Caco-2 (cell line): ENCODE data around the gene TAF1D. TPM values are rescaled to one million over a fixed set of nuclear protein-coding genes. Genes with fewer than 3 reads are reported as not detected.
"Not testable (repeated sequence)": the region's sequence is repeated elsewhere in the genome, so short reads cannot be mapped to it uniquely, and the experiment has no call there.

Experiments used
- BruUV-seq: library from RNA; stranded (reverse); fragments of 400-500 nt; replicated peaks from 2 replicates; lab custom pipeline; 2021; lab: Mats Ljungman, UMichigan
- CTCF ChIA-PET: fragments of 300-600 bp; sonication (Branson Sonifier 250); formaldehyde crosslinking; loops from one replicate; lab custom pipeline; 2022; ENCODE audit warnings: antibody characterized with exemption; lab: Charles Lee
- POLR2A ChIA-PET: fragments of 300-600 bp; sonication (Branson Sonifier 250); formaldehyde crosslinking; loops from one replicate; lab custom pipeline; 2022; ENCODE audit warnings: antibody characterized with exemption; lab: Charles Lee
- DNase-seq, 2 experiments: peaks; one replicate each; pipeline versions ENCODE4 v3.0.0 to v3.0.0-alpha.2; 2020 to 2022
- H3K27me3 ChIP-seq: replicated peaks from 2 replicates; pipeline ENCODE4 v1.6.0; 2011; ENCODE audit warnings: low read length; ENCODE audit not compliant: control insufficient read depth, insufficient read depth
- H3K36me3 ChIP-seq: 2 replicates; pipeline ENCODE4 v1.5.1; 2011; ENCODE audit warnings: low read length; ENCODE audit not compliant: control insufficient read depth, insufficient read depth
- H3K4me1 ChIP-seq: fragments of 250-450 bp; sonication (Bioruptor Pico); 2 replicates; pipeline ENCODE4 v1.5.1; 2020; ENCODE audit warnings: mild to moderate bottlenecking
- H3K4me3 ChIP-seq: 2 replicates; pipeline ENCODE4 v1.5.1; 2011; ENCODE audit warnings: low read depth, mild to moderate bottlenecking, control low read depth, low read length
- H3K9me3 ChIP-seq: fragments of 250-450 bp; sonication (Bioruptor Pico); 2 replicates; pipeline ENCODE4 v1.5.1; 2020; ENCODE audit warnings: mild to moderate bottlenecking, moderate library complexity
- H3K27ac Mint-ChIP-seq: one replicate; pipeline ENCODE4 v1.8.0; 2022; ENCODE audit warnings: mixed read lengths; ENCODE audit not compliant: unreplicated experiment
- H3K27me3 Mint-ChIP-seq: one replicate; pipeline ENCODE4 v1.8.0; 2022; ENCODE audit warnings: mixed read lengths; ENCODE audit not compliant: insufficient read depth, unreplicated experiment
- H3K36me3 Mint-ChIP-seq: one replicate; pipeline ENCODE4 v1.8.0; 2022; ENCODE audit warnings: mild to moderate bottlenecking, mixed read lengths; ENCODE audit not compliant: insufficient read depth, unreplicated experiment
- H3K4me1 Mint-ChIP-seq: one replicate; pipeline ENCODE4 v1.8.0; 2022; ENCODE audit warnings: low read depth, mixed read lengths; ENCODE audit not compliant: unreplicated experiment
- H3K4me3 Mint-ChIP-seq: one replicate; pipeline ENCODE4 v1.8.0; 2022; ENCODE audit warnings: mild to moderate bottlenecking, moderate library complexity, mixed read lengths; ENCODE audit not compliant: unreplicated experiment
- H3K9me3 Mint-ChIP-seq: one replicate; pipeline ENCODE4 v1.8.0; 2022; ENCODE audit warnings: mixed read lengths; ENCODE audit not compliant: unreplicated experiment
- intact Hi-C: fragments of 100-400 bp; cut with micrococcal nuclease; formaldehyde crosslinking; loops from one replicate; pipeline ENCODE4 v1.10.0; 2022; ENCODE audit not compliant: unreplicated experiment
- total RNA-seq: library from RNA; stranded (reverse); gene quantifications from 2 replicates; pipeline ENCODE4 v1.2.3, GENCODE V29; 2022
- TF ChIP-seq, protein P1 (sequence below), 2 experiments: fragments of 200-600 bp in 1 of 2; IDR thresholded peaks; 1 replicate in 1 of 2; 2 replicates in 1 of 2; pipeline versions ENCODE4 v1.5.1 to v1.8.0; 2011 to 2022; ENCODE audit warnings: antibody characterized with exemption in 1 of 2, control low read depth in 1 of 2, inconsistent platforms in 1 of 2, low read depth in 1 of 2, low read length in 1 of 2, mild to moderate bottlenecking in 1 of 2, moderate library complexity in 1 of 2; ENCODE audit not compliant: insufficient read depth in 1 of 2, severe bottlenecking in 1 of 2, unreplicated experiment in 1 of 2

The TAF1D gene
- total RNA-seq, 1 experiment from 2014 or later, result 354 TPM

DNA sequence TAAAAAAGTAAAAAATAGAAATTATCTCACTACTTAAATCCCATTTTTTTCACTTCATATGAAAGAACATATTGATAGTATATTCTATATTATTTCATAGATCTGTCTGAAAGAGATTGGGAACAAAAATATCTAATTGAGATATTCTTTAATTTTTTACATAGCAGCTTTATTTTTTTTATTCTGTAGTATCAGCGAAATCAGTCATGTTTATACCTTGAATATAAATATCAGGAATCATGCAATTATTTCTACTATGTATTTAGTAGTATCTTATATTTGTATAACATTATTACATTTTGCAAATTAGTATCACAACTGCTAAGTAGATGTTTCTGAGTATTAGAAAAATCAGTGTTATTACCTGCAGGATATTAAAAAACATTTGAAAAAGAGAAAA is 20.6 kb upstream of the TAF1D start:
- BruUV-seq, result no TSS peak
- H3K4me3 ChIP-seq, result no peak overlapping the region
- H3K27me3 ChIP-seq, result no peaks in the 10 kb centered on the region
- TF ChIP-seq, protein P1, sequence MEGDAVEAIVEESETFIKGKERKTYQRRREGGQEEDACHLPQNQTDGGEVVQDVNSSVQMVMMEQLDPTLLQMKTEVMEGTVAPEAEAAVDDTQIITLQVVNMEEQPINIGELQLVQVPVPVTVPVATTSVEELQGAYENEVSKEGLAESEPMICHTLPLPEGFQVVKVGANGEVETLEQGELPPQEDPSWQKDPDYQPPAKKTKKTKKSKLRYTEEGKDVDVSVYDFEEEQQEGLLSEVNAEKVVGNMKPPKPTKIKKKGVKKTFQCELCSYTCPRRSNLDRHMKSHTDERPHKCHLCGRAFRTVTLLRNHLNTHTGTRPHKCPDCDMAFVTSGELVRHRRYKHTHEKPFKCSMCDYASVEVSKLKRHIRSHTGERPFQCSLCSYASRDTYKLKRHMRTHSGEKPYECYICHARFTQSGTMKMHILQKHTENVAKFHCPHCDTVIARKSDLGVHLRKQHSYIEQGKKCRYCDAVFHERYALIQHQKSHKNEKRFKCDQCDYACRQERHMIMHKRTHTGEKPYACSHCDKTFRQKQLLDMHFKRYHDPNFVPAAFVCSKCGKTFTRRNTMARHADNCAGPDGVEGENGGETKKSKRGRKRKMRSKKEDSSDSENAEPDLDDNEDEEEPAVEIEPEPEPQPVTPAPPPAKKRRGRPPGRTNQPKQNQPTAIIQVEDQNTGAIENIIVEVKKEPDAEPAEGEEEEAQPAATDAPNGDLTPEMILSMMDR (IDR thresholded peaks at IDR 0.05; ENCODE audit: insufficient read depth in 1 of 2, low read depth in 1 of 2, low read length in 1 of 2, severe bottlenecking in 1 of 2, unreplicated experiment in 1 of 2), result no peak
- H3K4me1 ChIP-seq, result peaks cover 3% of the 10 kb centered on the region; the same call in 1 of the 2 replicates
- intact Hi-C loops, result no loop called here
- peaks cover 5% of the 10 kb centered on the region for H3K9me3 Mint-ChIP-seq
- H3K27ac Mint-ChIP-seq, result no peak overlapping the region
- no peaks in the 10 kb centered on the region for H3K27me3 Mint-ChIP-seq
- DNase-seq, result no peak
- H3K4me3 Mint-ChIP-seq, result no peak overlapping the region
- POLR2A ChIA-PET, result no interaction called here
- H3K4me1 Mint-ChIP-seq, result no peaks in the 10 kb centered on the region
- CTCF ChIA-PET, result interaction anchor here (1.1 kb wide), 1 partner anchor 22 kb away, joined by 4 read pairs; the partner anchor contains the start of gene MED17
- H3K9me3 ChIP-seq, result peaks cover 2% of the 10 kb centered on the region; the same call in 1 of the 2 replicates
- H3K36me3 Mint-ChIP-seq, result peaks cover 38% of the 10 kb centered on the region
- H3K36me3 ChIP-seq, result peaks cover 13% of the 10 kb centered on the region

DNA sequence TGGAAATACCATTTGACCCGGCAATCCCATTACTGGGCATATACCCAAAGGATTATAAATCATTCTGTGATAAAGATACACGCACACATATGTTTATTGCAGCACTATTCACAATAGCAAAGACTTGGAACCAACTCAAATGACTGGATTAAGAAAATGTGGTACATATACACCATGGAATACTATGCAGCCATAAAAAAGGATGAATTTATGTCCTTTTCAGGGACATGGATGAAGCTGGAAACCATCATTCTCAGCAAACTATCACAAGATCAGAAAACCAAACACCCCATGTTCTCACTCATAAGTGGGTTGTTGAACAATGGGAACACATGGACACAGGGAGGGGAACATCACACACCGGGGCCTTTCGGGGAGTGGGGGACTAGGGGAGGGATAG is 17.8 kb upstream of the TAF1D start:
- H3K9me3 ChIP-seq, POLR2A ChIA-PET, BruUV-seq, H3K27ac Mint-ChIP-seq, intact Hi-C loops, H3K4me1 ChIP-seq, H3K4me3 Mint-ChIP-seq, DNase-seq, H3K27me3 ChIP-seq, H3K4me3 ChIP-seq, H3K27me3 Mint-ChIP-seq, H3K9me3 Mint-ChIP-seq, H3K4me1 Mint-ChIP-seq, CTCF ChIA-PET: not testable (repeated sequence)
- H3K36me3 ChIP-seq, result peaks cover 15% of the 10 kb centered on the region
- peaks cover 15% of the 10 kb centered on the region for H3K36me3 Mint-ChIP-seq

DNA sequence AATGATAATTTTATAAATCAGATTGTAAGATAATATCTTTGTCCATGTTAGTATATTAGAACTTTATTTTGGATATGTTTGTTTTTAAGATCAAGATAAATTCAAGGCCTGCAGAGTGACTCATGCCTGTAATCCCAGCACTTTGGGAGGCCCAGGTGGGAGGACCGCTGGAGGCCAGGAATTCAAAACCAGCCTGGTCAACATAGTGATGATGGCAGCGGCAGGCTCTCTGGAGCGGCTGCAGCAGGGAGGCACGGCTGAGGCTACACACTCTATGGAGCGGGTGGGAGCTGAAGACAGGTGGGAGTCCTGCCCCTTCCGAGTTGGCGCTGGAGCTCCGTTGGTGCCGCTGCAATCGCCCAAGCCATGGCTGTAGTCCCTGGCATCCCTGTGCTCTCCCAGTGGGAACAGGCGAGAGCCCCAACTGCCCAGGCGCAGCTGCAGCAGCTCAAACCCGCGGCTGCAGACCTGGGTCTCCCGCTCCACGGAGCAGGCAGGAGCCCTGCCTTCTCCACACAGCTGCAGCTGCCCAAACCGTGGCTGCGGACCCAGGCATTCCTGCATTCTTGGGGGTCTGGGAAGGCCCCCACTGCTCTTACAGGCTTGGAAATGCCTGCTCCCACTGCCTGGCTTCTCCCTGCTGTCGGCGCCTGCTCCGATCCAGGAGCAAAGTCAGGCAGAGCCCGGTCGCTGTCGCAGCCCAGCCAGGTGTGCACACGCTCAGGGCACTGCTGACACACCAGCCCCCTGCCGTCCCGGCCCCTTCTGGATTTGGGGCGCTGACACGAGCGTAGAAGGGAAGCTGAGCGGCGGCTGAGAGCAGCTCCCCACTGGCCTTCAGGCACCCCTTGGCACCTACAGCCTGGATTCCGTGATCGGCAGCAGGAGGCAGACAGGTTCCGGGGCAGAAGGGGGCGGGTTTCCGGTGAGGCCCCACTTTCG is 16.9 kb upstream of the TAF1D start:
- no peaks in the 10 kb centered on the region for H3K27me3 Mint-ChIP-seq

More for the DNA sequence above, 16.9 kb upstream of the TAF1D start:
- ChIA-PET CTCF (no interaction called here), POLR2A (no interaction called here)
- Mint-ChIP-seq H3K9me3 (no peaks in the 10 kb centered on the region), H3K4me3 (no peak overlapping the region), H3K36me3 (peaks cover 15% of the 10 kb centered on the region), H3K4me1 (no peaks in the 10 kb centered on the region), H3K27ac (no peak overlapping the region)
- H3K4me3 ChIP-seq, result no peak overlapping the region
- DNase-seq, result no peak
- intact Hi-C loops, result no loop called here
- H3K9me3 ChIP-seq, result no peaks in the 10 kb centered on the region
- no TSS peak for BruUV-seq
- no peaks in the 10 kb centered on the region for H3K4me1 ChIP-seq
- peaks cover 15% of the 10 kb centered on the region for H3K36me3 ChIP-seq
- TF ChIP-seq, protein P1 (IDR thresholded peaks at IDR 0.05; ENCODE audit: insufficient read depth in 1 of 2, low read depth in 1 of 2, low read length in 1 of 2, severe bottlenecking in 1 of 2, unreplicated experiment in 1 of 2), result no peak
- no peaks in the 10 kb centered on the region for H3K27me3 ChIP-seq
